Endodermal cell (in vitro differentiated cells): ENCODE measurements around the gene HSD17B1. TPM values are rescaled to one million over a fixed set of nuclear protein-coding genes. Genes with fewer than 3 reads are reported as not detected.

Experiments
- DNase-seq: peaks from one replicate; pipeline ENCODE4 v3.0.0-alpha.2; 2017
- H3K27ac ChIP-seq: 2 replicates; pipeline ENCODE4 v1.5.1; 2013; ENCODE audit warnings: mild to moderate bottlenecking, low read depth, low read length, moderate library complexity
- H3K27me3 ChIP-seq: 2 replicates; pipeline ENCODE4 v1.6.1; 2013; ENCODE audit warnings: mild to moderate bottlenecking, low read length, moderate library complexity; ENCODE audit not compliant: insufficient read depth, control insufficient read depth, poor library complexity, severe bottlenecking
- H3K36me3 ChIP-seq: 2 replicates; pipeline ENCODE4 v1.7.0; 2013; ENCODE audit warnings: mild to moderate bottlenecking, low read length, moderate library complexity; ENCODE audit not compliant: control insufficient read depth, insufficient read depth
- H3K4me1 ChIP-seq: one replicate; pipeline ENCODE4 v1.7.0; 2013; ENCODE audit warnings: low read length; ENCODE audit not compliant: control insufficient read depth, insufficient read depth
- H3K4me3 ChIP-seq: 2 replicates; pipeline ENCODE4 v1.5.1; 2013; ENCODE audit warnings: mild to moderate bottlenecking, low read length, moderate library complexity
- H3K9ac ChIP-seq: 2 replicates; pipeline ENCODE4 v1.6.1; 2013; ENCODE audit warnings: mild to moderate bottlenecking, low read length, moderate library complexity; ENCODE audit not compliant: poor library complexity, severe bottlenecking; ENCODE audit errors: extremely low read depth
- H3K9me3 ChIP-seq: 2 replicates; pipeline ENCODE4 v1.6.1; 2013; ENCODE audit warnings: mild to moderate bottlenecking, low read length, moderate library complexity; ENCODE audit not compliant: control insufficient read depth
- H3K27ac Mint-ChIP-seq: 2 replicates; pipeline ENCODE4 v1.8.0; 2020; ENCODE audit warnings: mixed read lengths
- H3K27me3 Mint-ChIP-seq: 2 replicates; pipeline ENCODE4 v1.8.0; 2021; ENCODE audit warnings: mild to moderate bottlenecking, mixed read lengths; ENCODE audit not compliant: insufficient read depth
- H3K36me3 Mint-ChIP-seq: 2 replicates; pipeline ENCODE4 v1.8.0; 2020; ENCODE audit warnings: low read depth, mixed read lengths
- H3K4me1 Mint-ChIP-seq: 2 replicates; pipeline ENCODE4 v1.8.0; 2020; ENCODE audit warnings: mixed read lengths
- H3K4me3 Mint-ChIP-seq: 2 replicates; pipeline ENCODE4 v1.8.0; 2020; ENCODE audit warnings: mild to moderate bottlenecking, moderate library complexity, mixed read lengths
- H3K9me3 Mint-ChIP-seq: 2 replicates; pipeline ENCODE4 v1.8.0; 2020; ENCODE audit warnings: mild to moderate bottlenecking, mixed read lengths
- WGBS, 2 experiments: methylation state at CpG; one replicate each; pipeline versions ENCODE4 v1.1.5 to v1.1.7; 2013; ENCODE audit warnings: missing lambda C conversion rate in 2 of 2, mixed read lengths in 1 of 2; ENCODE audit not compliant: insufficient coverage in 1 of 2, insufficient read length in 1 of 2; 5-methylcytosine and 5-hydroxymethylcytosine counted together
- total RNA-seq, 2 donors: library from RNA; stranded (reverse); fragmentation: NEBNext Ultra II Directional in 1 of 2; extraction: Animal tissue kit (Norgen Biotek cat#: 25700) in 1 of 2; gene quantifications; 2 replicates in 1 of 2; 3 replicates in 1 of 2; pipeline ENCODE4 v1.2.1, GENCODE V29; 2021
- TF ChIP-seq, protein P1 (sequence below): fragments of 200-600 bp; sonication (generic); conservative IDR thresholded peaks from 2 replicates; pipeline ENCODE4 v1.5.0; 2021; ENCODE audit warnings: antibody characterized with exemption, mild to moderate bottlenecking

The HSD17B1 gene
- total RNA-seq, 2 donors from 2014 or later, result 2.4 to 2.8 TPM

DNA sequence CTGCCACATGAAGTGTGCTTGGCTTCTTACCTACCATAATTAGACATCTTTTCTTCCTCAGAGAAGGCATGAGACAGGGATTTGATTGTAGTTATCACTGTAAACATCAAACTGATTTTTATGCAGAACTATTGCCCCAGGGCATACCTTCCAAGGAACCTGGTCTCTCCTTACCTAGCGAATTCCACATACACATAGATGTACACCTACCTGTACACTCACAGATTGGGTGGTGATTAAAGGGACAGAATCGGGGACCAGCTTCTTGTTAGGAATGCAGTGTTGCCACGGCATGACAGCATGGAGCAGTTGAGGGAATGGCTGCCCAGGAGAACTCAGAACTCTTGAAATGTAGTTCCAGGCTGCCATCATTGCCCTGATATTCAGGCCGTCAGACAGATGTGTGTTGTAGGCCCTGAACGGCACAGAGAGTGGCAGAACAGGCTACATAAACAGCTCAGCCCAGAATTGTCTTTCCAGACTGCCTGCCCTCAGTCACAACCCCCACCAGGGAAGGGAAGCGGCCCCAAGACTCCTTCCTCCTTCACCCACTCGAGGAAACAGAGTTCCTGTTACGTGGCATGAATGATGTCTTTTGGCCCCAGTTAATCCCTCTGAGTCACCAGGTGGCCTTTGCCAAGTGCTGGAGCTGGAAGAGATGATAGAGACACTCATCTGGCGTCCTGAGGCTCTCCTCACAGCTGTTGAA, 34.5 kb upstream of the HSD17B1 start:
- DNase-seq, result no peak

DNA sequence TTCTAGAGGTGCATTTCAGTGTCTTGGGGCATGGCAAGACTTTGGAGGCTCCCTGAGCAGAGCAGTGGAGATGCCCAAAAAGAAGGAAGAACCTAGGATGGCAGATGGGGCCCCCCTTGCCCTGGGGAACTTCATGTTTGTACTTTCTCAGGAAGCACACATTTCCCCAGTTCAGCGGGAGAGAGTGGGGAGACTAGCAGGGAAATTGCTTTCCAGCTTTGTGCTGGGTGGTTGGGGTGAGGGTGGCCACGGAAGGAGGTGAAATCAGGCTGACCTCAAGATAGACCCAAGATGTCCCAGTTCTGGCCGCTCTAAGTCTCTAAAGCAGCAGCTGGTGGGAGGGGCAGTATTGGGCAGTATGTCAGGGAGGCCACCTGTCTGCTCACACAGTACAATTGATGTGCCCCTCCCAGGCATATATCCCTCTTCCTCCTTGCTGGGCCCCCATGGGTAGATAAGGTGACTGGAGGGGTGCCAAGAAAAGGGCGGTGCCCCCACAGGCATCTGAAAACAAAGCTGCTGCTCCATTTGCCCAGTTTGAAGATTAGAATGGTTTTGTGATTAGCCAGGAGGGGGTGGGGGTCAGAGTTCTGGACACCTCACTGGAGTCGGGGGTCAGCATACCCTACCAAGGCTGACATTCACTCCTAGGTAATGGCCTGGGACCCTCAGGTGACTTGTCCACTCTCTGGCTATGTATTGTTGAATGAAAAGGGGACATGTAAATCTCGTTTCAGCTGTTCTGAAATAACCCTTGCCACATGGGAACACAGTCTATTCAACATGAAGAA, 33.8 kb upstream of the HSD17B1 start:
- Histone ChIP-seq H3K36me3 (peaks cover 17% of the 10 kb centered on the region), H3K4me1 (peaks cover 19% of the 10 kb centered on the region), H3K9me3 (no peaks in the 10 kb centered on the region), H3K9ac (no peak overlapping the region), H3K27me3 (no peaks in the 10 kb centered on the region), H3K27ac (peak overlapping the region; percentile 97), H3K4me3 (no peak overlapping the region)
- H3K36me3 Mint-ChIP-seq, result peaks cover 43% of the 10 kb centered on the region
- no peaks in the 10 kb centered on the region for H3K9me3 Mint-ChIP-seq
- WGBS, 2 experiments, result 92 to 94% methylated on average over 3 to 6 of the region's 6 CpGs
- TF ChIP-seq, protein P1, sequence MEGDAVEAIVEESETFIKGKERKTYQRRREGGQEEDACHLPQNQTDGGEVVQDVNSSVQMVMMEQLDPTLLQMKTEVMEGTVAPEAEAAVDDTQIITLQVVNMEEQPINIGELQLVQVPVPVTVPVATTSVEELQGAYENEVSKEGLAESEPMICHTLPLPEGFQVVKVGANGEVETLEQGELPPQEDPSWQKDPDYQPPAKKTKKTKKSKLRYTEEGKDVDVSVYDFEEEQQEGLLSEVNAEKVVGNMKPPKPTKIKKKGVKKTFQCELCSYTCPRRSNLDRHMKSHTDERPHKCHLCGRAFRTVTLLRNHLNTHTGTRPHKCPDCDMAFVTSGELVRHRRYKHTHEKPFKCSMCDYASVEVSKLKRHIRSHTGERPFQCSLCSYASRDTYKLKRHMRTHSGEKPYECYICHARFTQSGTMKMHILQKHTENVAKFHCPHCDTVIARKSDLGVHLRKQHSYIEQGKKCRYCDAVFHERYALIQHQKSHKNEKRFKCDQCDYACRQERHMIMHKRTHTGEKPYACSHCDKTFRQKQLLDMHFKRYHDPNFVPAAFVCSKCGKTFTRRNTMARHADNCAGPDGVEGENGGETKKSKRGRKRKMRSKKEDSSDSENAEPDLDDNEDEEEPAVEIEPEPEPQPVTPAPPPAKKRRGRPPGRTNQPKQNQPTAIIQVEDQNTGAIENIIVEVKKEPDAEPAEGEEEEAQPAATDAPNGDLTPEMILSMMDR, result no peak
- H3K27ac Mint-ChIP-seq, result peak overlapping the region; percentile 75
- no peaks in the 10 kb centered on the region for H3K27me3 Mint-ChIP-seq
- peaks cover 22% of the 10 kb centered on the region for H3K4me1 Mint-ChIP-seq
- no peak overlapping the region for H3K4me3 Mint-ChIP-seq
- no peak for DNase-seq

More for the DNA sequence above, 34.5 kb upstream of the HSD17B1 start:
- Histone ChIP-seq H3K9me3 (no peaks in the 10 kb centered on the region), H3K4me1 (peaks cover 19% of the 10 kb centered on the region), H3K27ac (no peak overlapping the region), H3K4me3 (no peak overlapping the region), H3K36me3 (peaks cover 19% of the 10 kb centered on the region), H3K27me3 (no peaks in the 10 kb centered on the region), H3K9ac (no peak overlapping the region)
- peaks cover 22% of the 10 kb centered on the region for H3K4me1 Mint-ChIP-seq
- TF ChIP-seq, protein P1, result no peak
- H3K36me3 Mint-ChIP-seq, result peaks cover 39% of the 10 kb centered on the region
- no peak overlapping the region for H3K4me3 Mint-ChIP-seq
- no peaks in the 10 kb centered on the region for H3K9me3 Mint-ChIP-seq
- no peak overlapping the region for H3K27ac Mint-ChIP-seq
- WGBS, 2 experiments, result 89 to 96% methylated on average over 6 to 9 of the region's 9 CpGs
- H3K27me3 Mint-ChIP-seq, result no peaks in the 10 kb centered on the region

DNA sequence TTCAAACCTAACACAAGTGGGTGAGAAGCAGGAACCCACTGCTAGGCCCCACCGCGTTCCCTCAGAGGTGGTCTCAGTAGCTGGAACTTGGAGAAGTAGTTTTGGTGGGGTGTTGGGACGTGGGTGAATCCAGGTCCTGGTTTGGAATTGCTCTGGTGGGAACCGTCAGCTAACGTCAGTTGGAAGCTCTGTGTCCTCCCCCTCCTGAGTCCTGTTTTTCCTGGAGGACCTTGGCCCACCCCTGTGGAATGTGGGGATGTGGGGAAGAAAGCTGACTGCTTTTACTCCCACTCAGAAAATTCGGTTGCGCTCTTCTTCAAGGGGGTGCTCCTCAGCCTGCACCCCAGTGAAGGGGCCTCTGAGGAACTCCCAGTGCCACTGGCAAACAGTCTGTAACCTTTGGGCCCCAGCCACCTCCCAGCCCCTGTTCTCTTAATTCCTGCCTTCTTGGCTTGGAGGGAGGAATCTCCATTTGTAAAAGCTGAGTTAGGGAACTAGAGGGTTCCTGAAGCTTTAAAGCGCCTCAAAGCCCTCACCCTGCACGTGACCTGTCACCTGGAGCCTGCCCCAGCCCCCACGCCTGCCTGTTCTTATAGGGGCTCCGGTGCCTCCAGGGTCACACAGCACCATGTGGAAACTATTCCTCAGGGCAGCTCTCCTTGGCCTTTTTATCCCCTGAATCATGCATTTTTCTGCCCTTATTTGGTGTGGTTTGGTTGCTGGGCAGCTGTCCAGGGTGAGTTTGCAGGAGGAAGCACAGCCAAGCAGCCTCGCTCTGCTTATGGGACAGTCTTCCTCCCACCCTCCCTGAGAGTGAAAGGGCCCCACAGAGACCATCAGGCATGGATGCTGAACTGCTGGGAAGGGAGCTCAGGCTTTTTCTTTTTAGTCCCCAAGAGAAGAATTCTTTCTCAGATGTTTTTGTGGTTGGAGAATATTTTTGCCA, 32.9 kb upstream of the HSD17B1 start:
- Histone ChIP-seq H3K36me3 (peaks cover 14% of the 10 kb centered on the region), H3K27me3 (no peaks in the 10 kb centered on the region), H3K27ac (peak overlapping the region; percentile 97), H3K9me3 (no peaks in the 10 kb centered on the region), H3K4me3 (no peak overlapping the region), H3K4me1 (peaks cover 19% of the 10 kb centered on the region), H3K9ac (peak overlapping the region; percentile 26)
- peaks cover 22% of the 10 kb centered on the region for H3K4me1 Mint-ChIP-seq
- H3K36me3 Mint-ChIP-seq, result peaks cover 40% of the 10 kb centered on the region
- TF ChIP-seq, protein P1, result no peak
- H3K4me3 Mint-ChIP-seq, result no peak overlapping the region
- no peaks in the 10 kb centered on the region for H3K27me3 Mint-ChIP-seq
- H3K9me3 Mint-ChIP-seq, result no peaks in the 10 kb centered on the region
- peak overlapping the region; percentile 75 for H3K27ac Mint-ChIP-seq
- DNase-seq, result peak; percentile 85
- WGBS, 2 experiments, result 48 to 59% methylated on average over 10 to 12 of the region's 12 CpGs
